GM23338 (cell line): ENCODE measurements around the gene GALNT5. TPM values are rescaled to one million over a fixed set of nuclear protein-coding genes. Genes with fewer than 3 reads are reported as not detected.
"Not testable (repeated sequence)": the region's sequence is repeated elsewhere in the genome, so short reads cannot be mapped to it uniquely, and the experiment has no call there.

Source experiments
- ATAC-seq: fragments of 200-7000 bp; cut with Tn5 transposase; 3 replicates; pipeline ENCODE4 v1.9.1; 2020
- DNase-seq: peaks from one replicate; pipeline ENCODE4 v3.0.0-alpha.2; 2015; ENCODE audit warnings: low spot score
- H2AFZ ChIP-seq: fragments of 200-600 bp; sonication (generic); 2 replicates; pipeline ENCODE4 v1.8.0; 2016; ENCODE audit warnings: antibody characterized with exemption, mild to moderate bottlenecking, moderate library complexity
- H3F3A ChIP-seq: fragments of 200-600 bp; sonication (generic); replicated peaks from 2 replicates; pipeline ENCODE4 v1.8.0; 2017; ENCODE audit warnings: antibody characterized with exemption, mixed run types, low read depth
- H3K27ac ChIP-seq: fragments of 200-600 bp; sonication (generic); 2 replicates; pipeline ENCODE4 v1.6.1; 2016; ENCODE audit warnings: low read depth
- H3K27me3 ChIP-seq: fragments of 200-600 bp; sonication (generic); 2 replicates; pipeline ENCODE4 v1.8.0; 2016; ENCODE audit warnings: mild to moderate bottlenecking, mixed run types, moderate library complexity; ENCODE audit not compliant: insufficient read depth
- H3K36me3 ChIP-seq: fragments of 200-600 bp; sonication (generic); 2 replicates; pipeline ENCODE4 v1.8.0; 2016; ENCODE audit warnings: mild to moderate bottlenecking; ENCODE audit not compliant: insufficient read depth
- H3K4me1 ChIP-seq: fragments of 200-600 bp; sonication (generic); 2 replicates; pipeline ENCODE4 v1.8.0; 2016; ENCODE audit warnings: mild to moderate bottlenecking, moderate library complexity; ENCODE audit not compliant: insufficient read depth
- H3K4me2 ChIP-seq: fragments of 200-600 bp; sonication (generic); 2 replicates; pipeline ENCODE4 v1.7.1; 2017; ENCODE audit warnings: mixed run types
- H3K4me3 ChIP-seq: fragments of 200-600 bp; sonication (generic); 2 replicates; pipeline ENCODE4 v1.6.1; 2016; ENCODE audit warnings: mixed run types
- H3K79me2 ChIP-seq: fragments of 200-600 bp; sonication (generic); replicated peaks from 2 replicates; pipeline ENCODE4 v1.8.0; 2017; ENCODE audit warnings: mild to moderate bottlenecking; ENCODE audit not compliant: insufficient read depth
- H3K9me2 ChIP-seq: fragments of 200-600 bp; sonication (generic); 2 replicates; pipeline ENCODE4 v1.8.0; 2017; ENCODE audit not compliant: insufficient read depth
- H4K20me1 ChIP-seq: fragments of 200-600 bp; sonication (generic); replicated peaks from 2 replicates; pipeline ENCODE4 v1.8.0; 2017; ENCODE audit warnings: mild to moderate bottlenecking; ENCODE audit not compliant: insufficient read depth
- H3K27ac Mint-ChIP-seq: 2 replicates; pipeline ENCODE4 v1.8.0; 2020; ENCODE audit warnings: inconsistent platforms, mild to moderate bottlenecking, moderate library complexity, mixed read lengths
- H3K27me3 Mint-ChIP-seq: 3 replicates; pipeline ENCODE4 v1.8.0; 2022; ENCODE audit warnings: low read depth, mild to moderate bottlenecking, moderate library complexity, mixed read lengths, inconsistent platforms; ENCODE audit not compliant: insufficient read depth, poor library complexity
- H3K36me3 Mint-ChIP-seq: 3 replicates; pipeline ENCODE4 v1.8.0; 2021; ENCODE audit warnings: low read depth, mild to moderate bottlenecking, inconsistent platforms, moderate library complexity, mixed read lengths
- H3K4me1 Mint-ChIP-seq: 3 replicates; pipeline ENCODE4 v1.8.0; 2020; ENCODE audit warnings: mild to moderate bottlenecking, inconsistent platforms, mixed read lengths
- H3K4me3 Mint-ChIP-seq: 3 replicates; pipeline ENCODE4 v1.8.0; 2021; ENCODE audit warnings: moderate library complexity, mild to moderate bottlenecking, inconsistent platforms, mixed read lengths
- H3K9me3 Mint-ChIP-seq: 3 replicates; pipeline ENCODE4 v1.8.0; 2020; ENCODE audit warnings: moderate library complexity, mild to moderate bottlenecking, inconsistent platforms, mixed read lengths
- POLR2AphosphoS5 ChIP-seq: IDR thresholded peaks from 2 replicates; pipeline ENCODE4 v1.6.1; 2016; ENCODE audit warnings: antibody characterized with exemption, low read depth
- ZNF114 ChIP-seq: fragments of 250-450 bp; sonication (Bioruptor Pico); IDR thresholded peaks from 2 replicates; pipeline ENCODE4 v1.5.0; 2020; ENCODE audit warnings: mild to moderate bottlenecking, moderate library complexity
- polyA plus RNA-seq: library from polyadenylated mRNA; unstranded; fragments of >200 nt; fragmentation: Nextera tagmentation; extraction: Ambion mirVana; gene quantifications from 2 replicates; pipeline ENCODE4 v1.2.1, GENCODE V29; 2016
- total RNA-seq: library from RNA; depleted of rRNA; stranded (reverse); fragments of >200 nt; shearing (Covaris generic); gene quantifications from 2 replicates; pipeline ENCODE4 v1.2.3, GENCODE V29; 2014
- TF ChIP-seq, protein P1 (sequence below), 2 experiments: fragments of 200-600 bp in 1 of 2; sonication (generic) in 1 of 2; conservative IDR thresholded peaks; 2 replicates each; pipeline versions ENCODE4 v1.5.1 to v1.6.1; 2016 to 2017; ENCODE audit warnings: antibody characterized with exemption in 2 of 2, low read depth in 2 of 2, mild to moderate bottlenecking in 2 of 2, moderate library complexity in 1 of 2
- TF ChIP-seq, protein P2 (sequence below): IDR thresholded peaks from 2 replicates; pipeline ENCODE4 v1.6.1; 2016; ENCODE audit warnings: antibody characterized with exemption
- TF ChIP-seq, protein P3 (sequence below): IDR thresholded peaks from one replicate; pipeline ENCODE4 v1.6.1; 2018; ENCODE audit warnings: antibody characterized with exemption; ENCODE audit not compliant: unreplicated experiment

Gene GALNT5
- total and polyA plus RNA-seq, 2 experiments from 2014 or later, result 0.05 to 0.14 TPM

DNA sequence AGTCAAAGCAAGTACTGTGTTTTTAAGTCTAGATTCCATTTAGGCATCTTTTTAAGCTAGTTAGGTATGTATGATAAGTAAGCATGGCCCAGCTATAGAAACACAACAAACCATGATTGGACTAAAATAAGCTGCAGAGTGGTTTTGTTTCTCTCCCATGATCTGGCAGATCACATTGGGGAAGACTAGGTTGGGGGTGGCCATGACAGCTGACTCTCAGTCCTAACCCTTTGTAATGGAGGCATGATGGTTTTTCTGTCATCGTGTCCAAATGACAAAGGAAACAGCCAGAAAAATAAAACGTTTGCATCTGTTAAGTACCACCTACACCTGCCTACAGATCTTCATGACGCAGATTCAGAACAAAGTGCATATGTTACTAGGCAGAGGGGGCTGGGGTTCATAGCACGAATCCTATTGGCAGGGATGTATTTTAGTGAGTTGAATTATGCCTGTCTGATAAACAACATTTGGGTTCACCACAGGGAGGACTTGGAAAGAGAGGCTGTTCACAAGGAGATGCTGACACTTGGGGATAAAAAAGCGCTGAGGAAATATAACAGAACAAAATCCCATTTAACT is 33.8 kb upstream of the GALNT5 start (continued):
- TF ChIP-seq POLR2AphosphoS5, result no peak
- TF ChIP-seq, protein P1, sequence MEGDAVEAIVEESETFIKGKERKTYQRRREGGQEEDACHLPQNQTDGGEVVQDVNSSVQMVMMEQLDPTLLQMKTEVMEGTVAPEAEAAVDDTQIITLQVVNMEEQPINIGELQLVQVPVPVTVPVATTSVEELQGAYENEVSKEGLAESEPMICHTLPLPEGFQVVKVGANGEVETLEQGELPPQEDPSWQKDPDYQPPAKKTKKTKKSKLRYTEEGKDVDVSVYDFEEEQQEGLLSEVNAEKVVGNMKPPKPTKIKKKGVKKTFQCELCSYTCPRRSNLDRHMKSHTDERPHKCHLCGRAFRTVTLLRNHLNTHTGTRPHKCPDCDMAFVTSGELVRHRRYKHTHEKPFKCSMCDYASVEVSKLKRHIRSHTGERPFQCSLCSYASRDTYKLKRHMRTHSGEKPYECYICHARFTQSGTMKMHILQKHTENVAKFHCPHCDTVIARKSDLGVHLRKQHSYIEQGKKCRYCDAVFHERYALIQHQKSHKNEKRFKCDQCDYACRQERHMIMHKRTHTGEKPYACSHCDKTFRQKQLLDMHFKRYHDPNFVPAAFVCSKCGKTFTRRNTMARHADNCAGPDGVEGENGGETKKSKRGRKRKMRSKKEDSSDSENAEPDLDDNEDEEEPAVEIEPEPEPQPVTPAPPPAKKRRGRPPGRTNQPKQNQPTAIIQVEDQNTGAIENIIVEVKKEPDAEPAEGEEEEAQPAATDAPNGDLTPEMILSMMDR (conservative IDR thresholded peaks at IDR 0.05; ENCODE audit: low read depth in 2 of 2), result no peak

DNA sequence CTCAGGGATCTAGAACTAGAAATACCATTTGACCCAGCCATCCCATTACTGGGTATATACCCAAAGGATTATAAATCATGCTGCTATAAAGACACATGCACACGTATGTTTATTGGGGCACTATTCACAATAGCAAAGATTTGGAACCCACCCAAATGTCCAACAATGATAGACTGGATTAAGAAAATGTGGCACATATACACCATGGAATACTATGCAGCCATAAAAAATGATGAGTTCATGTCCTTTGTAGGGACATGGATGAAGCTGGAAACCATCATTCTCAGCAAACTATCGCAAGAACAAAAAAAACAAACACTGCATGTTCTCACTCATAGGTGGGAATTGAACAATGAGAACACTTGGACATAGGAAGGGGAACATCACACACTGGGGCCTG is 33.1 kb upstream of the GALNT5 start:
- not testable (repeated sequence) for H3K4me3 Mint-ChIP-seq, H3K4me1 ChIP-seq, H4K20me1 ChIP-seq, H3K27me3 Mint-ChIP-seq, DNase-seq, H3K27me3 ChIP-seq, H3K36me3 Mint-ChIP-seq, H3K36me3 ChIP-seq, H2AFZ ChIP-seq, H3K9me3 Mint-ChIP-seq, H3K9me2 ChIP-seq, H3K27ac Mint-ChIP-seq, H3K4me1 Mint-ChIP-seq, H3K4me2 ChIP-seq, H3K4me3 ChIP-seq, H3K79me2 ChIP-seq, ATAC-seq, H3K27ac ChIP-seq, H3F3A ChIP-seq

DNA sequence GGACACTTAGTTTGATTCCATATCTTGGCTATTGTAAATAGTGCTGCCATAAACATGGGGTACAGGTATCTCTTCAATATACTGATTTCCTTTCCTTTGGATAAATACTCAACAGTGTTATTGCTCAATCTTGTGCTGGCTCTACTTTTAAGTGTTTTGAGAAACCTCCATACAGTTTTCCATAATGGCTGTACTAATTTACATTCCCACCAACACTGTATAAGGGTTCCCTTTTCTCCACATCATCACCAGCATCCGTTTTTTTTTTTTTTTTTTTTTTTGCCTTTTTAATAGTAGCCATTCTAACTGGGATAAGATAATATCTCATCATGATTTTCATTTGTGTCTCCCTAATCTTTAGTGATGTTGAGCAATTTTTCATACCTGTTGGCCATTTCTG is 29.9 kb upstream of the GALNT5 start:
- DNase-seq, result no peak
- no peak overlapping the region for H3K4me3 Mint-ChIP-seq
- no peaks in the 10 kb centered on the region for H4K20me1 ChIP-seq
- H3K9me2 ChIP-seq, result 0 out of 2 replicates have a peak, but pooled peaks cover 4% of the 10 kb centered on the region
- H3K9me3 Mint-ChIP-seq, result no peaks in the 10 kb centered on the region
- no peaks in the 10 kb centered on the region for H3F3A ChIP-seq
- H3K27me3 Mint-ChIP-seq, result no peaks in the 10 kb centered on the region
- H3K36me3 Mint-ChIP-seq, result no peaks in the 10 kb centered on the region
- H3K27me3 ChIP-seq, result no peaks in the 10 kb centered on the region
- H3K79me2 ChIP-seq, result no peaks in the 10 kb centered on the region
- no peak overlapping the region for H3K4me3 ChIP-seq
- no peak overlapping the region for H3K27ac ChIP-seq
- no peaks in the 10 kb centered on the region for H3K4me1 Mint-ChIP-seq
- H3K4me1 ChIP-seq, result no peaks in the 10 kb centered on the region
- no peak overlapping the region for H2AFZ ChIP-seq
- no peak for TF ChIP-seq ZNF114
- TF ChIP-seq, protein P2, sequence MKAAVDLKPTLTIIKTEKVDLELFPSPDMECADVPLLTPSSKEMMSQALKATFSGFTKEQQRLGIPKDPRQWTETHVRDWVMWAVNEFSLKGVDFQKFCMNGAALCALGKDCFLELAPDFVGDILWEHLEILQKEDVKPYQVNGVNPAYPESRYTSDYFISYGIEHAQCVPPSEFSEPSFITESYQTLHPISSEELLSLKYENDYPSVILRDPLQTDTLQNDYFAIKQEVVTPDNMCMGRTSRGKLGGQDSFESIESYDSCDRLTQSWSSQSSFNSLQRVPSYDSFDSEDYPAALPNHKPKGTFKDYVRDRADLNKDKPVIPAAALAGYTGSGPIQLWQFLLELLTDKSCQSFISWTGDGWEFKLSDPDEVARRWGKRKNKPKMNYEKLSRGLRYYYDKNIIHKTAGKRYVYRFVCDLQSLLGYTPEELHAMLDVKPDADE, result no peak
- TF ChIP-seq POLR2AphosphoS5, result no peak
- TF ChIP-seq, protein P3, sequence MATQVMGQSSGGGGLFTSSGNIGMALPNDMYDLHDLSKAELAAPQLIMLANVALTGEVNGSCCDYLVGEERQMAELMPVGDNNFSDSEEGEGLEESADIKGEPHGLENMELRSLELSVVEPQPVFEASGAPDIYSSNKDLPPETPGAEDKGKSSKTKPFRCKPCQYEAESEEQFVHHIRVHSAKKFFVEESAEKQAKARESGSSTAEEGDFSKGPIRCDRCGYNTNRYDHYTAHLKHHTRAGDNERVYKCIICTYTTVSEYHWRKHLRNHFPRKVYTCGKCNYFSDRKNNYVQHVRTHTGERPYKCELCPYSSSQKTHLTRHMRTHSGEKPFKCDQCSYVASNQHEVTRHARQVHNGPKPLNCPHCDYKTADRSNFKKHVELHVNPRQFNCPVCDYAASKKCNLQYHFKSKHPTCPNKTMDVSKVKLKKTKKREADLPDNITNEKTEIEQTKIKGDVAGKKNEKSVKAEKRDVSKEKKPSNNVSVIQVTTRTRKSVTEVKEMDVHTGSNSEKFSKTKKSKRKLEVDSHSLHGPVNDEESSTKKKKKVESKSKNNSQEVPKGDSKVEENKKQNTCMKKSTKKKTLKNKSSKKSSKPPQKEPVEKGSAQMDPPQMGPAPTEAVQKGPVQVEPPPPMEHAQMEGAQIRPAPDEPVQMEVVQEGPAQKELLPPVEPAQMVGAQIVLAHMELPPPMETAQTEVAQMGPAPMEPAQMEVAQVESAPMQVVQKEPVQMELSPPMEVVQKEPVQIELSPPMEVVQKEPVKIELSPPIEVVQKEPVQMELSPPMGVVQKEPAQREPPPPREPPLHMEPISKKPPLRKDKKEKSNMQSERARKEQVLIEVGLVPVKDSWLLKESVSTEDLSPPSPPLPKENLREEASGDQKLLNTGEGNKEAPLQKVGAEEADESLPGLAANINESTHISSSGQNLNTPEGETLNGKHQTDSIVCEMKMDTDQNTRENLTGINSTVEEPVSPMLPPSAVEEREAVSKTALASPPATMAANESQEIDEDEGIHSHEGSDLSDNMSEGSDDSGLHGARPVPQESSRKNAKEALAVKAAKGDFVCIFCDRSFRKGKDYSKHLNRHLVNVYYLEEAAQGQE, result no peak
- ATAC-seq, result no peak
- H3K27ac Mint-ChIP-seq, result no peak overlapping the region
- no peaks in the 10 kb centered on the region for H3K36me3 ChIP-seq
- H3K4me2 ChIP-seq, result no peak overlapping the region
